AG10803 (cell line): ENCODE results near the gene DIPK1C.

Source experiments
- DNase-seq: peaks from one replicate; pipeline ENCODE4 v3.0.0; 2010; ENCODE audit warnings: low read depth
- H3K4me3 ChIP-seq: 2 replicates; pipeline ENCODE4 v1.5.1; 2011; ENCODE audit warnings: mild to moderate bottlenecking, low read length, control low read depth
- TF ChIP-seq, protein P1 (sequence below): conservative IDR thresholded peaks from 2 replicates; pipeline ENCODE4 v1.5.1; 2011; ENCODE audit warnings: mild to moderate bottlenecking, low read length, control low read depth, inconsistent platforms

Gene DIPK1C

DNA sequence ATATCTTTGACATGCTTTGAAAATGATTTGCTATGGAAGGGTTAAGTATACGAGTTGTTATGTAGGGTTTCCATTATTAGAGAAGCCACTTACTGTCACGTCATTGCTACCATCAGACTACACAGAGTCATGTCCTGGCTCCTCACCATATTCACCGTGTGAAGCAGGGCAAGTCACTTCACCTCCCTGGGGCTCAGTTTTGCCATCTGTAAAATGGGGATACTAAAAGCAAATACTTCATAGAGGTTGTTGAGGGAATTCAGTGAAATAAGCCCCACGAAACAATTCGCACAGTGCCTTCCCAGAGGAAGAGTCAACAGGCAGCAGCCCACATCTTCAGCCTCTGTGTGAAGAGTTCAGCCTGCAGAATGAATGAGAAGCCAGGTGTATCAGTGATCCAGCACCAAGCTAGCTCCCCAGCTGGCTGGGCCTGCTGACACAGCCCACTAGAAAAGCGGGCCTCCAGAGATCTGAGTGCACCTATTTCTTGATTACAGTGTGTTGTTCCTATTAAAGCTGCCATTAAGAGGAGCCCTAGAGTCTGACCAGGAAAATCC is 3.4 kb downstream of the DIPK1C start:
- TF ChIP-seq, protein P1, sequence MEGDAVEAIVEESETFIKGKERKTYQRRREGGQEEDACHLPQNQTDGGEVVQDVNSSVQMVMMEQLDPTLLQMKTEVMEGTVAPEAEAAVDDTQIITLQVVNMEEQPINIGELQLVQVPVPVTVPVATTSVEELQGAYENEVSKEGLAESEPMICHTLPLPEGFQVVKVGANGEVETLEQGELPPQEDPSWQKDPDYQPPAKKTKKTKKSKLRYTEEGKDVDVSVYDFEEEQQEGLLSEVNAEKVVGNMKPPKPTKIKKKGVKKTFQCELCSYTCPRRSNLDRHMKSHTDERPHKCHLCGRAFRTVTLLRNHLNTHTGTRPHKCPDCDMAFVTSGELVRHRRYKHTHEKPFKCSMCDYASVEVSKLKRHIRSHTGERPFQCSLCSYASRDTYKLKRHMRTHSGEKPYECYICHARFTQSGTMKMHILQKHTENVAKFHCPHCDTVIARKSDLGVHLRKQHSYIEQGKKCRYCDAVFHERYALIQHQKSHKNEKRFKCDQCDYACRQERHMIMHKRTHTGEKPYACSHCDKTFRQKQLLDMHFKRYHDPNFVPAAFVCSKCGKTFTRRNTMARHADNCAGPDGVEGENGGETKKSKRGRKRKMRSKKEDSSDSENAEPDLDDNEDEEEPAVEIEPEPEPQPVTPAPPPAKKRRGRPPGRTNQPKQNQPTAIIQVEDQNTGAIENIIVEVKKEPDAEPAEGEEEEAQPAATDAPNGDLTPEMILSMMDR = no peak
- no peak for DNase-seq
- no peak overlapping the region for H3K4me3 ChIP-seq

DNA sequence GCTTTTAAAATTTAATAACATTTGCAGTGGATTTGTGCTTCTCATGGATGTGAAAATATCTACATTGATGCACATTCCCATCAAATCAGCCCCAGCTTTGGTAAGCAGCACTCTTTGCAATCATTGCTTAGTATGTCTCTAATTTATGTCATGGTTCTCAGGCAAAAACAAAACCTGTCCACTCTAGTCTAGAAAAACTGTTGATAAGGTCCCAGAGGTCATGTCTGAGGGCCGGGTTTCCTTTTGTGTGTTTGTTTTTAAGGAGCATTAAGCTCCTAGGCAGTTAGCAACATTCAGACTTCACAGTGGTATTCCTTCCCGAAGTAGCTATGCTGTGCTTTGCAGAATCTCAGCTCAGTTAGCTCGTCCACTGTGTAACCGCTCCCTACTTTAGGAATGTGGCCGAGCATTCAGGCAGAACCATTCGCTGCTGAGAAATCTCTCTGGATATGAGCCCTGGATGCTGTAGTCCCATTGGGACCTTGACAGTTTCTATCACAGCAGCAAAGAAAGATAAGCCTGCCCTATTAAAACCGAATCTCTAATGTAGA is 4.0 kb downstream of the DIPK1C start:
- no peak overlapping the region for H3K4me3 ChIP-seq
- DNase-seq = no peak
- TF ChIP-seq, protein P1 = no peak

DNA sequence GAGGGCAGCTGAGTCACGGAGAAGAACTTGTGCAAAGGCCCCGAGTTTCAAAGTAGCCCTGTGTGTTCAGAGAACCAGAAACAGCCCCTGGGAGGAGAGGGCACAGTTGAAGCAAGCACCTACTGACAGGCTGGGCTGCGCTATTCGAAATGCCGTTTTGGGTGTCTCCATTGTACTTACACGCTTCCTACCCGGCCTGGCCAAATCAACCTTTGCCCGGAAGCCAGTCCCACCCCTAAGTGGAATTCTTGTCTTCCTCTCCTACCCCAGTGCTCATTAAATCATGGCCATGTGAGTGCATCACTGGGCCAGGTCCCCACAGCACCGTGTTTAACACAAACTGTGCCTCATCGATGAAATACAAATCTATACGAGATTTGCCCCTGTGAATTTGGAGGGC is 6.0 kb downstream of the DIPK1C start:
- TF ChIP-seq, protein P1 = no peak
- H3K4me3 ChIP-seq = no peak overlapping the region
- DNase-seq = no peak

- TF ChIP-seq, protein P1 = no peak
- DNase-seq = no peak
- no peak overlapping the region for H3K4me3 ChIP-seq
Observed at GRCh38 chr18:74450626-74451025, 6.5 kb downstream of the DIPK1C start.

- TF ChIP-seq, protein P1 = no peak
- no peak for DNase-seq
- H3K4me3 ChIP-seq = no peak overlapping the region
Observed at GRCh38 chr18:74447404-74448152, 9.5 kb downstream of the DIPK1C start.

DNA sequence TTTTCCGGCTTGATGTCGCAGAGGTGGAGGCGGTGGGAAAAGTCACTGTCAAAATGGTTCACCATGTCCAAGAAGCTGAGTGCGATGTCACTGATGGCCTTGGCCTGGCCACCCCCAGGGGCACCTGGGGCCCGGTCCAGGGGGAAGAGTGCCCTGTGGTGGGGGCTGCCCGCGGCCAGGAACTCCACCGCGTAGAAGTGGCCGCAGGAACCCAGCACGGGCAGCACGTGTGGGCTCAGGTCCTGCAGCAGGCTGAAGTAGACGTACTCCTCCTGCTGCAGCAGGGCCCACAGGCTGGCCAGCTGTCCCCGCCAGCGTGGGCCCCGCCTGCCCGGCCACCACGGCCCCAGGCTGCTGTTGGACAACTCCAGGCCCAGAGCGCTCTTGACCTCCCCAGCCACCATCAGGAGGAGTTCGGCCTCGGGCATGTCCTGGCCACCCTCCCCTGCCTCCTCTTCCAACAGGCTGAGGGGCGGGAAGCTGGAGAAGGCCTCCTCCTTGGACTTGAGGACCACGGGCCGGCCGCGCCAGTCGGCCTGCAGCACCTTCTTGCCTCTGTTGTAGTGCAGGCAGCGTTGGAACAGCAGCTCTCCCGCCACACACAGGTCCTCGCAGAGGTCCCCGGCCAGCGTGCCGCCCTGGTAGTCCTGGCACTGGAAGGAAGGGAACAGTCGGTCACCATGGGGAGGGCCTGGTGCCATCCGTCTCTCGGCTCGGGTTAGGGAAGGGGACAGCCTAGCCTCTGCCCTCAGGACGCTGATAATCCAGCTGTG is 10.3 kb downstream of the DIPK1C start:
- TF ChIP-seq, protein P1 = no peak
- no peak for DNase-seq
- H3K4me3 ChIP-seq = no peak overlapping the region

DNA sequence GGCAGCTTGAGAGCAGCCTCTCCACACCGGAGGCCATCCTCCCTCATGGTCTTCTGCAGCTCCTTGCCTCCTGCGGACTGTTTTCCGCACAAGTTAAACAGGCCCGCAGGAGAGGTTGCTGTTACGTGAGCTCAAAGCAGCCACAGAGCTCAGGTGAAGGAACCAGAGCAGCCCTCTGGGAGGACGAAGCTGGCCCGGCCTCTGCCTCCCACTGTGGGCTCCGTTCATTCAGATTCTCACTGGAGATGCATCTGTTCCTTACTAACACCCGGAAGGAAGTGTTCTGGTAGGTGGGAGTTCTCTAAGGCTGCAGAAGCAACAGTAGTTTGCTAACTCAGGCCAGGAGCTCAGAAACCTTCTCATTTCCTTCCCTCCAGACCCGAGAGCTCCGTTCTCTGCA is 10.9 kb downstream of the DIPK1C start:
- no peak overlapping the region for H3K4me3 ChIP-seq

More for the DNA sequence above, 10.9 kb downstream of the DIPK1C start:
- DNase-seq = no peak
- TF ChIP-seq, protein P1 = no peak
